ENCODE results near the gene ART3.

DNA sequence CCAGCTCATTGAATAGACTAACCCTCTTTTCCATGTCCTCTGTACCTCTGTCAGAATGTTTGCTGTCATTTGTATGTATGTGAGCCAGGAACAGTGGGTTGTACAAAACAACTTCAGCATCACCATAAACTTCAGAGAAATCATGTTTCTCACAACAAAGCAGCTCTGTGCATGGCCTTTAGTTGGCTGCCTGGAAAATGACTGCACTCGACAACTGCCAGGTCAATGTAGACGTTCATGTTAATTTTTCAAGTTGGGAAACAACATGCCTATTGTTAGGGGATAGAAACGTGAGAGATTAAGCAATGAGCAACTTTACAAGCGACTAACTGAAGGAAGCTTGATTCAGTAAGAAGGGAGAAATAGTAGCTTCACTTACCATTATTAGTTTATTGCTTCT, 20.8 kb upstream of the ART3 start:
- TF ChIP-seq RAD21 (IDR thresholded peaks at IDR 0.05 in 1 of 2, conservative IDR thresholded peaks at IDR 0.05 in 1 of 2; ENCODE audit: low read depth in 2 of 2, low read length in 2 of 2) (no peak), POLR2A (IDR thresholded peaks at IDR 0.05; ENCODE audit: control extremely low read depth in 1 of 2, low read depth in 2 of 2, low read length in 2 of 2) (no peak), POLR2AphosphoS5 (IDR thresholded peaks at IDR 0.05; ENCODE audit: low read depth, low read length) (no peak), BRCA1 (IDR thresholded peaks at IDR 0.05; ENCODE audit: low read depth, low read length) (no peak), TAF7 (optimal IDR thresholded peaks at IDR 0.05; ENCODE audit: borderline replicate concordance, low read depth, low read length) (no peak), SP1 (IDR thresholded peaks at IDR 0.05; ENCODE audit: low read depth, low read length) (no peak), HDAC2 (IDR thresholded peaks at IDR 0.05; ENCODE audit: borderline replicate concordance in 1 of 2, low read depth in 2 of 2, low read length in 2 of 2) (no peak), SIX5 (IDR thresholded peaks at IDR 0.05; ENCODE audit: low read depth, low read length) (no peak)
- TF ChIP-seq, protein P1, sequence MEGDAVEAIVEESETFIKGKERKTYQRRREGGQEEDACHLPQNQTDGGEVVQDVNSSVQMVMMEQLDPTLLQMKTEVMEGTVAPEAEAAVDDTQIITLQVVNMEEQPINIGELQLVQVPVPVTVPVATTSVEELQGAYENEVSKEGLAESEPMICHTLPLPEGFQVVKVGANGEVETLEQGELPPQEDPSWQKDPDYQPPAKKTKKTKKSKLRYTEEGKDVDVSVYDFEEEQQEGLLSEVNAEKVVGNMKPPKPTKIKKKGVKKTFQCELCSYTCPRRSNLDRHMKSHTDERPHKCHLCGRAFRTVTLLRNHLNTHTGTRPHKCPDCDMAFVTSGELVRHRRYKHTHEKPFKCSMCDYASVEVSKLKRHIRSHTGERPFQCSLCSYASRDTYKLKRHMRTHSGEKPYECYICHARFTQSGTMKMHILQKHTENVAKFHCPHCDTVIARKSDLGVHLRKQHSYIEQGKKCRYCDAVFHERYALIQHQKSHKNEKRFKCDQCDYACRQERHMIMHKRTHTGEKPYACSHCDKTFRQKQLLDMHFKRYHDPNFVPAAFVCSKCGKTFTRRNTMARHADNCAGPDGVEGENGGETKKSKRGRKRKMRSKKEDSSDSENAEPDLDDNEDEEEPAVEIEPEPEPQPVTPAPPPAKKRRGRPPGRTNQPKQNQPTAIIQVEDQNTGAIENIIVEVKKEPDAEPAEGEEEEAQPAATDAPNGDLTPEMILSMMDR (IDR thresholded peaks at IDR 0.05; ENCODE audit: control extremely low read depth in 1 of 3, insufficient read depth in 1 of 3, low read depth in 1 of 3, low read length in 3 of 3): no peak
- TF ChIP-seq, protein P2, sequence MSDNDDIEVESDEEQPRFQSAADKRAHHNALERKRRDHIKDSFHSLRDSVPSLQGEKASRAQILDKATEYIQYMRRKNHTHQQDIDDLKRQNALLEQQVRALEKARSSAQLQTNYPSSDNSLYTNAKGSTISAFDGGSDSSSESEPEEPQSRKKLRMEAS (IDR thresholded peaks at IDR 0.05): no peak
- TF ChIP-seq, protein P3, sequence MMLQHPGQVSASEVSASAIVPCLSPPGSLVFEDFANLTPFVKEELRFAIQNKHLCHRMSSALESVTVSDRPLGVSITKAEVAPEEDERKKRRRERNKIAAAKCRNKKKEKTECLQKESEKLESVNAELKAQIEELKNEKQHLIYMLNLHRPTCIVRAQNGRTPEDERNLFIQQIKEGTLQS (IDR thresholded peaks at IDR 0.05; ENCODE audit: insufficient read depth, low read depth, low read length): no peak
